Dendritic cell treated with granulocyte-macrophage colony-stimulating factor and Interleukin-4, amounts not matched to agents 40 ng/mL and 50 ng/mL, for 4 days (primary cell): Measurements from ENCODE around the gene ODAD2.

Source experiments
- H3K27ac Mint-ChIP-seq: one replicate; pipeline ENCODE4 v1.8.0; 2022; ENCODE audit warnings: mild to moderate bottlenecking, mixed read lengths
- H3K27me3 Mint-ChIP-seq: one replicate; pipeline ENCODE4 v1.8.0; 2022; ENCODE audit warnings: mild to moderate bottlenecking, mixed read lengths
- H3K36me3 Mint-ChIP-seq: one replicate; pipeline ENCODE4 v1.8.0; 2022; ENCODE audit warnings: low read depth, mixed read lengths
- H3K4me1 Mint-ChIP-seq: one replicate; pipeline ENCODE4 v1.8.0; 2022; ENCODE audit warnings: low read depth, mixed read lengths
- H3K4me3 Mint-ChIP-seq: one replicate; pipeline ENCODE4 v1.8.0; 2022; ENCODE audit warnings: mild to moderate bottlenecking, moderate library complexity, mixed read lengths
- H3K9me3 Mint-ChIP-seq: one replicate; pipeline ENCODE4 v1.8.0; 2022; ENCODE audit warnings: mixed read lengths
- intact Hi-C: fragments of 100-400 bp; cut with micrococcal nuclease; formaldehyde crosslinking; loops from one replicate; pipeline ENCODE4 v1.15.0; 2022

Gene ODAD2

DNA sequence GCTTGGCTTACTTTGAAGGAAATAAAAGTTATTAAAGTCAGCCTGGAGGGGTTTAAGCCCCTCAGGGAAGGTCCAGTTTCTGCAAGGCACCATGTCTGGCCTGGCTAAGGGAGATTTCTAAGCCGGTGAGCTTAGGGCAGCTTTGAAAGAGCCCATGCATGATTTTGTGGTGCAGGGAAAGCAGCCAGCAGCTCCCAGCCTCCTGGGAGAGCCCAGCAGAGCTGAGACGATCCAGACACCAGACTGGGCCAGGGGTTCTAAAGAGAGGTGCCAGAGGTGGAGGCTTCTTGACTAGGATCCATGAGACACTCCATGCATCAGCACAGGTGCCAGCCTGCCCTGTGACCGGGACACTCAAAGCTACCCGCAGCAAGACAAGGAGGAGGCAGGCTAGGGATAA, 193.7 kb downstream of the ODAD2 start:
- Mint-ChIP-seq H3K4me1 (peaks cover 5% of the 10 kb centered on the region), H3K27me3 (peaks cover 14% of the 10 kb centered on the region), H3K4me3 (no peak overlapping the region), H3K9me3 (no peaks in the 10 kb centered on the region), H3K27ac (no peak overlapping the region), H3K36me3 (no peaks in the 10 kb centered on the region)
- intact Hi-C loops, result no loop called here

DNA sequence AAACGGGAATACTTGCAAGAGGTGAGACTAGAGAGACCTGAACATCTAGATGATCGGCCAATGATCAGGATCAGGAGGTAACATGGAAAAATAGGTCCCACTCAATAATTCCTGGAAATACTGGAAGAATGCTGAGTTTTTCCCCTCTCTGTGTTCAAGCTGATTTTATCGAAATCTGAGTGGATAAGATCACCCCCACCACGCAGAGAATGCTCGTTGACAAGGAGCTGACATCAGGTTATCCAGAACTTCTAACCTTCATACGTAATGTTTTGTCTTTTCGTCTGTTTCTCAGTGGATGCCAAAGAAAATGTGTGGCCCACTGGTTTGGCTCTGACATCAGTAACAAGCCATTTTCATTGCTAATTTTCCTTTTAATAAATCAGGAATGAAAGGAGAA, 194.7 kb downstream of the ODAD2 start:
- H3K4me3 Mint-ChIP-seq, result no peak overlapping the region
- intact Hi-C loops, result no loop called here
- H3K36me3 Mint-ChIP-seq, result no peaks in the 10 kb centered on the region
- peaks cover 5% of the 10 kb centered on the region for H3K4me1 Mint-ChIP-seq
- H3K27me3 Mint-ChIP-seq, result peaks cover 14% of the 10 kb centered on the region
- H3K9me3 Mint-ChIP-seq, result no peaks in the 10 kb centered on the region
- no peak overlapping the region for H3K27ac Mint-ChIP-seq

DNA sequence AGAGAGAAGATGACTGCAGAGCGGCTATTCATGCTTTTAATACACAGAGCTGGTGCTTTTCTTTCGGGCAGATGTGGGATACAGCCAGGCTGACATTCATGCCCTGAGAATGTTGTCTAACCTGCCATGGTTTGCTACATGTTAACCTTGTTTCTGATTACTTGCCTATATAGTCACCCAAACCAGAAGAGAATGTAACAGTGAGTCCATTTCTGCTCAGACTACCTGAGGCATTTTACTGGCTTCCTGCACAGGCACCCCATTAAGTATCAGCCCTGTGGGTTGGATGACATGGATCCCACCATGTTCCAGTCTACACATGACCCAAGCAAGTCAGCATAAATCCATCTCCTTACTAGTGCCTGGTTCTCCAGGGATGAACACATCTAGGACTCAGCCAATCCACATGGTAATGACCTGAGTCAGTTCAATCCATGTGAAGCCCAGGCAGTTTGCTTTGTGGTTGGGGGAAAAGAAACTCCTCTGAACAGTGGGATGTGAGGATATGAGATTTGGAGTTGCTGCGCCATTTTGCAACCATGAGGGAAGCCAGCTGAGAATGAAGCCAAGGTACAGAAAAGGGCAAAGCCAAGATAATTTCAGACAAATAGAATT, 197.6 kb downstream of the ODAD2 start:
- no peaks in the 10 kb centered on the region for H3K36me3 Mint-ChIP-seq
- intact Hi-C loops, result no loop called here
- H3K4me1 Mint-ChIP-seq, result peaks cover 5% of the 10 kb centered on the region
- no peaks in the 10 kb centered on the region for H3K9me3 Mint-ChIP-seq
- no peak overlapping the region for H3K4me3 Mint-ChIP-seq
- no peak overlapping the region for H3K27ac Mint-ChIP-seq
- peaks cover 17% of the 10 kb centered on the region for H3K27me3 Mint-ChIP-seq

DNA sequence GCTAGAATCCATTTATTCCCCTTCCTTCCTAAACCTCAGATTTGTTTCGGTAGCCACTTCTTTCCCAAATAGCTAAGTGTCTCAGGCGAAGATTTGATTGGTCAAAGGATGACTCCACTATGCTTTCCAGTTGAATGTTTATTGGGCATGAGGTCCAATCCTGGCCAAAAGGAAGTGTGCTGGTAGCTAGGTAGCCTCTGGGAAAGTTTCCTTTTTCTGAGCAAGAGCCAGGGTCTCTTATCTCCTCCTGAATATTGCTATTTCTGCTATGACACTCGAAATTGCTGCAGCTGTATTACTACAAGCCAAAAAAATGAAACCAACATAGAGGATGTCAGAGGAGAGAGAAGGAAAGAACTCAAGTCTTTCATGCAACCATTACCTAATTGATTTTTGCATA, 199.8 kb downstream of the ODAD2 start:
- H3K27ac Mint-ChIP-seq, result no peak overlapping the region
- no peaks in the 10 kb centered on the region for H3K4me1 Mint-ChIP-seq

GRCh38 chr10:27794157-27794556, 204.7 kb downstream of the ODAD2 start:
- Mint-ChIP-seq H3K27me3 (peaks cover 10% of the 10 kb centered on the region), H3K4me3 (no peak overlapping the region), H3K36me3 (no peaks in the 10 kb centered on the region), H3K4me1 (no peaks in the 10 kb centered on the region), H3K9me3 (peaks cover 8% of the 10 kb centered on the region), H3K27ac (no peak overlapping the region)
- intact Hi-C loops, result no loop called here

More for the DNA sequence above, 199.8 kb downstream of the ODAD2 start:
- Mint-ChIP-seq H3K4me3 (no peak overlapping the region), H3K27me3 (peaks cover 15% of the 10 kb centered on the region), H3K36me3 (no peaks in the 10 kb centered on the region), H3K9me3 (peaks cover 6% of the 10 kb centered on the region)
- intact Hi-C loops, result no loop called here

DNA sequence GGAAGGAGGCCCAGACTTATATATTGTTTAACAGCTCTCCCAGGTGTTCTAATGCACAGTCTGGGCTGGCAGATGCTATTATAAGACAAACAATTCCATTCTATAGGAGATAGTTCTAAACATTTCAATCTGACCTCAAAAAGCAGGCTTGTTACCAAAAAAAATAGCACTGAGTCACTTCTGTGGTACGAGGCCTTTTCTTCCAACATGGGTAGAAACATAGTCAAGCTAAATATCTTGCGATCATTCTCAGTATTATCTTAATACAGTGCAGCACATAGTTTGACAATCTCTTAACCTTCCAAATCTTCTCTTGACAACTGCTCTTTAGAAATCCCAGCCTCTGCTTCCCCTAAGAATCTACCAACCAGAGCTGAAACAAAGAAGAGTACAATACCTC, 206.7 kb downstream of the ODAD2 start:
- H3K4me1 Mint-ChIP-seq, result no peaks in the 10 kb centered on the region
- H3K4me3 Mint-ChIP-seq, result no peak overlapping the region
- no peak overlapping the region for H3K27ac Mint-ChIP-seq
- H3K27me3 Mint-ChIP-seq, result peaks cover 9% of the 10 kb centered on the region
- intact Hi-C loops, result no loop called here
- peaks cover 8% of the 10 kb centered on the region for H3K9me3 Mint-ChIP-seq
- H3K36me3 Mint-ChIP-seq, result no peaks in the 10 kb centered on the region

DNA sequence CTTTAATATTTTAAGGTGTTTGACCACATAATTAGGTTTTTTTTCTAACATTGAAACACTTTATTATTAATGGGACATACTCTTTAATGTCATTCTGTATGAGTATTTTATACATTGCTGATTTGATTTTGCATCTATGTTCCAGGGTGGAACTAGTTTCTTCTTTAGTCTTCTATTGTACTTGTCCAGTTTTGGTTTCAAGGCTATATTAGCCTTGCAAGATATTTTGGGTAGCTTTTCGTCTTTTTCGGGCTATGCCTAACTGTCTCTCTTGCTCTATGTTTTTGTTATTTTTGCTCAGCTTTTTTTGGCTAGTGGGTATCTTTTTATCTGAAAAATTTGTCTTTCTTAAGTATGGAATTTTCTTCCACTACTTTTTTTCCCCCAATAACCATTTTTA, 214.6 kb downstream of the ODAD2 start:
- Mint-ChIP-seq H3K4me1 (no peaks in the 10 kb centered on the region), H3K4me3 (no peak overlapping the region), H3K27ac (no peak overlapping the region), H3K9me3 (no peaks in the 10 kb centered on the region), H3K27me3 (peaks cover 7% of the 10 kb centered on the region), H3K36me3 (no peaks in the 10 kb centered on the region)
- intact Hi-C loops, result loop anchor here (1.0 to 10.0 kb wide), 2 partner anchors 395 to 601 kb away; no protein-coding TSS in a partner anchor

- peaks cover 7% of the 10 kb centered on the region for H3K27me3 Mint-ChIP-seq
- intact Hi-C loops, result loop anchor here (1.0 to 10.0 kb wide), 3 partner anchors 396 to 601 kb away; no protein-coding TSS in a partner anchor
- no peaks in the 10 kb centered on the region for H3K4me1 Mint-ChIP-seq
- no peaks in the 10 kb centered on the region for H3K36me3 Mint-ChIP-seq
- H3K9me3 Mint-ChIP-seq, result no peaks in the 10 kb centered on the region
- H3K27ac Mint-ChIP-seq, result no peak overlapping the region
- no peak overlapping the region for H3K4me3 Mint-ChIP-seq
Measured at GRCh38 chr10:27783660-27784059, 215.2 kb downstream of the ODAD2 start.

DNA sequence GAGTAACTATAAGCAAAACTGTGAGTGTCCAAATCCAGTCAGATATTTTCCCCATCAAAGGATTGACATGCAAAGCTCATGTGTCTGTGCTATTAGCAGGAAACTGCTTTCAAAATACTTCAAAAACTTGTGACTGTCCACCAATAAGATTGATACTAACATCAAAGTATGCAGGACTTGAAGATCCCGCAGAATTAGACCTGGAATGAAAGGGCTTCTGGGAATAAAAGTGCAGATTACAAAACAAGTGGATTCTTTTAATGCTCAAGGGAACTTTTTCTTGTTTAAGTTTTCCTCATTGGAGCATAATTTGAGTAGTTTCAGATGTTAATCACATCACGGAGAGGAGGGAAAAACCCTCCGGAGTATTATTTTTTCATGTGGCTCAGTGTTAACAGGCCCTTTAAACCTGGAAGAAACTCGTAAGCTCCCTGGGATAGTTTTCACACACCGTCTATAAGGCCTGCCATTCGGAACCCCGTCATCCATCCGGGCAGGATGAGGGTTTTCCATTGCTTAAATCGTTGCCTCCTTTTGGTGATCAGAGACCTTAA, 219.3 kb downstream of the ODAD2 start:
- H3K4me1 Mint-ChIP-seq, result no peaks in the 10 kb centered on the region
- H3K27me3 Mint-ChIP-seq, result peaks cover 6% of the 10 kb centered on the region
- no peak overlapping the region for H3K27ac Mint-ChIP-seq
- no peaks in the 10 kb centered on the region for H3K9me3 Mint-ChIP-seq
- intact Hi-C loops, result loop anchor here (10.0 kb wide), 1 partner anchor 605 kb away; no protein-coding TSS in a partner anchor
- no peak overlapping the region for H3K4me3 Mint-ChIP-seq
- H3K36me3 Mint-ChIP-seq, result no peaks in the 10 kb centered on the region

DNA sequence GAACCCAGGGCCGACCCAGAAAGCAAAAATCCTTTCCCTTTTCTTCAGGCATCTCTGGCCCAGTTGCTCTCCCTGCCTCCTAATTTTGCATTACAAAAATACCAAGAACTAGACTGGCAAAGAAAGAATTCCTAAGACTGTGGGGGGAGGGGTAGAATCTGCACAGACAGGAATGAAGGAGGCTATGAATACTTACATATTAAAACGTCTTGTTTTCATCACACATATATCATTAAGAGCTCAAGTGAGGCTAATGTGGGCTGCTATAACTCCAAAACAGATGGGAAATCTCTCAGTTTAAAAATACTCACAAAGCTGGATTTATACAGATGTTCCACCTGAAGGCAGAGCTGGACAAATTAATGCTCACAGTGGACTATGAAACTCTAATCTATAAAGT, 224.0 kb downstream of the ODAD2 start:
- H3K4me1 Mint-ChIP-seq, result no peaks in the 10 kb centered on the region
- H3K27me3 Mint-ChIP-seq, result peaks cover 11% of the 10 kb centered on the region

GRCh38 chr10:27771231-27771630, 227.6 kb downstream of the ODAD2 start:
- Mint-ChIP-seq H3K27ac (no peak overlapping the region), H3K9me3 (no peaks in the 10 kb centered on the region), H3K4me3 (no peak overlapping the region), H3K36me3 (no peaks in the 10 kb centered on the region), H3K4me1 (no peaks in the 10 kb centered on the region), H3K27me3 (peaks cover 15% of the 10 kb centered on the region)
- intact Hi-C loops, result no loop called here

More for the DNA sequence above, 224.0 kb downstream of the ODAD2 start:
- Mint-ChIP-seq H3K9me3 (no peaks in the 10 kb centered on the region), H3K27ac (no peak overlapping the region), H3K36me3 (no peaks in the 10 kb centered on the region), H3K4me3 (no peak overlapping the region)
- intact Hi-C loops, result no loop called here

DNA sequence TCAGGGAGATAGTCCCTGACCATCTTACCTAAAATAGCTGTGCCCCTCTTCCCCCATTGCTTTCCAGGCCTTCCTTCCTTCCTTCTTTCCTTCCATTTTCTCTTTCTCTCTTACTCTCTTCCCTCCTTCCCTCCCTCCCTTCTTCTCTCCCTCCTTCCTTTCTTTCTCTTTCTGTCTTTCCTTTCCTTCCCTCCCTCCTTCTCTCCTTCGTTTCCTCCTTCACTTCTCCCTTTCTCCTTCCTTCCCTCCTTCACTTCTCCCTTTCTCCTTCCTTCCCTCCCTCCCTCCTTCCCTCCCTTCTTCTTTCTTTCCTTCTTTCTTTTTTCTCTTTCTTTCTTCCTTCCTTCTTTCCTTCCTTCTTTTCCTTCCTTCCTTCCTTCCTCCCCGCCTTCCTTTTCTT, 228.7 kb downstream of the ODAD2 start:
- intact Hi-C loops, result no loop called here
- no peaks in the 10 kb centered on the region for H3K9me3 Mint-ChIP-seq
- no peak overlapping the region for H3K27ac Mint-ChIP-seq
- peaks cover 13% of the 10 kb centered on the region for H3K27me3 Mint-ChIP-seq
- H3K4me1 Mint-ChIP-seq, result no peaks in the 10 kb centered on the region
- H3K4me3 Mint-ChIP-seq, result no peak overlapping the region
- H3K36me3 Mint-ChIP-seq, result no peaks in the 10 kb centered on the region
